Effector memory CD8-positive, alpha-beta T cell (primary cell): ENCODE measurements around the gene ANO1.

ENCODE experiments used
- ATAC-seq: fragments of 150-1000 bp; cut with Tn5 transposase; replicated peaks from 2 replicates; pipeline ENCODE4 v1.10.0; 2021; ENCODE audit warnings: mild to moderate bottlenecking, moderate library complexity
- DNase-seq, 3 experiments: peaks; one replicate each; pipeline ENCODE4 v3.0.0; 2021
- H3K27ac Mint-ChIP-seq, 2 donors: one replicate each; pipeline ENCODE4 v1.8.0; 2022; ENCODE audit warnings: mild to moderate bottlenecking in 2 of 2, mixed read lengths in 2 of 2, moderate library complexity in 2 of 2
- H3K27me3 Mint-ChIP-seq, 2 donors: one replicate each; pipeline ENCODE4 v1.8.0; 2022; ENCODE audit warnings: mixed read lengths in 2 of 2
- H3K36me3 Mint-ChIP-seq: one replicate; pipeline ENCODE4 v1.8.0; 2022; ENCODE audit warnings: mild to moderate bottlenecking, moderate library complexity, mixed read lengths; ENCODE audit not compliant: insufficient read depth
- H3K4me1 Mint-ChIP-seq, 2 donors: one replicate each; pipeline ENCODE4 v1.8.0; 2022; ENCODE audit warnings: low read depth in 2 of 2, mixed read lengths in 2 of 2
- H3K4me3 Mint-ChIP-seq, 2 donors: one replicate each; pipeline ENCODE4 v1.8.0; 2022; ENCODE audit warnings: mild to moderate bottlenecking in 2 of 2, mixed read lengths in 2 of 2, moderate library complexity in 2 of 2
- H3K9me3 Mint-ChIP-seq, 2 donors: one replicate each; pipeline ENCODE4 v1.8.0; 2022; ENCODE audit warnings: mixed read lengths in 2 of 2

ANO1 gene

GRCh38 chr11:70138403-70138802, 60.3 kb downstream of the ANO1 start:
- no peak for ATAC-seq
- peaks cover 40 to 67% of the 10 kb centered on the region in 2 donors for H3K27me3 Mint-ChIP-seq
- H3K27ac Mint-ChIP-seq: no peak overlapping the region
- H3K36me3 Mint-ChIP-seq: peaks cover 3% of the 10 kb centered on the region
- H3K4me3 Mint-ChIP-seq: no peak overlapping the region
- no peak for DNase-seq
- no peaks in the 10 kb centered on the region for H3K9me3 Mint-ChIP-seq
- H3K4me1 Mint-ChIP-seq: no peaks in the 10 kb centered on the region

GRCh38 chr11:70139785-70140410, 61.8 kb downstream of the ANO1 start:
- H3K27ac Mint-ChIP-seq: no peak overlapping the region
- ATAC-seq: no peak

GRCh38 chr11:70140711-70141485, 62.8 kb downstream of the ANO1 start:
- H3K27me3 Mint-ChIP-seq: peaks cover 49 to 68% of the 10 kb centered on the region in 2 donors
- H3K27ac Mint-ChIP-seq: no peak overlapping the region
- DNase-seq: no peak
- H3K4me3 Mint-ChIP-seq: no peak overlapping the region
- peaks cover 3% of the 10 kb centered on the region for H3K36me3 Mint-ChIP-seq
- H3K4me1 Mint-ChIP-seq: no peaks in the 10 kb centered on the region
- no peaks in the 10 kb centered on the region for H3K9me3 Mint-ChIP-seq
- no peak for ATAC-seq

More at GRCh38 chr11:70139785-70140410, 61.8 kb downstream of the ANO1 start:
- Mint-ChIP-seq H3K27me3 (peaks cover 48 to 70% of the 10 kb centered on the region in 2 donors), H3K36me3 (peaks cover 3% of the 10 kb centered on the region), H3K4me3 (no peak overlapping the region), H3K9me3 (no peaks in the 10 kb centered on the region), H3K4me1 (no peaks in the 10 kb centered on the region)
- DNase-seq: no peak

GRCh38 chr11:70141486-70142220, 63.5 kb downstream of the ANO1 start:
- Mint-ChIP-seq H3K27me3 (peaks cover 54 to 75% of the 10 kb centered on the region in 2 donors), H3K4me1 (no peaks in the 10 kb centered on the region), H3K4me3 (no peak overlapping the region), H3K36me3 (peaks cover 3% of the 10 kb centered on the region), H3K27ac (no peak overlapping the region), H3K9me3 (no peaks in the 10 kb centered on the region)
- DNase-seq (no peak), ATAC-seq (no peak)

- no peak for ATAC-seq
- Mint-ChIP-seq H3K9me3 (no peaks in the 10 kb centered on the region), H3K4me1 (no peaks in the 10 kb centered on the region), H3K4me3 (no peak overlapping the region), H3K27me3 (peaks cover 60 to 82% of the 10 kb centered on the region in 2 donors), H3K27ac (no peak overlapping the region), H3K36me3 (peaks cover 3% of the 10 kb centered on the region)
- no peak for DNase-seq
Observed at GRCh38 chr11:70142221-70142875, 64.2 kb downstream of the ANO1 start.

- H3K27me3 Mint-ChIP-seq: peaks cover 69 to 96% of the 10 kb centered on the region in 2 donors
- DNase-seq: no peak
- H3K4me3 Mint-ChIP-seq: no peak overlapping the region
- H3K9me3 Mint-ChIP-seq: no peaks in the 10 kb centered on the region
- no peak for ATAC-seq
- H3K4me1 Mint-ChIP-seq: no peaks in the 10 kb centered on the region
- H3K36me3 Mint-ChIP-seq: peaks cover 3% of the 10 kb centered on the region
- H3K27ac Mint-ChIP-seq: no peak overlapping the region
Observed at GRCh38 chr11:70144262-70144661, 66.1 kb downstream of the ANO1 start.

- H3K36me3 Mint-ChIP-seq: peaks cover 3% of the 10 kb centered on the region
Observed at GRCh38 chr11:70145071-70145470, 67.0 kb downstream of the ANO1 start.

GRCh38 chr11:70145841-70146240, 67.7 kb downstream of the ANO1 start:
- H3K36me3 Mint-ChIP-seq: peaks cover 3% of the 10 kb centered on the region
- H3K4me1 Mint-ChIP-seq: no peaks in the 10 kb centered on the region
- H3K4me3 Mint-ChIP-seq: no peak overlapping the region
- ATAC-seq (no peak), DNase-seq (no peak)
- no peaks in the 10 kb centered on the region for H3K9me3 Mint-ChIP-seq
- no peak overlapping the region for H3K27ac Mint-ChIP-seq
- peaks cover 58 to 94% of the 10 kb centered on the region in 2 donors for H3K27me3 Mint-ChIP-seq

More at GRCh38 chr11:70145071-70145470, 67.0 kb downstream of the ANO1 start:
- no peaks in the 10 kb centered on the region for H3K9me3 Mint-ChIP-seq
- ATAC-seq (no peak), DNase-seq (no peak)
- H3K27ac Mint-ChIP-seq: no peak overlapping the region
- H3K27me3 Mint-ChIP-seq: peaks cover 65 to 94% of the 10 kb centered on the region in 2 donors
- no peaks in the 10 kb centered on the region for H3K4me1 Mint-ChIP-seq
- no peak overlapping the region for H3K4me3 Mint-ChIP-seq

- peaks cover 53 to 94% of the 10 kb centered on the region in 2 donors for H3K27me3 Mint-ChIP-seq
- no peaks in the 10 kb centered on the region for H3K9me3 Mint-ChIP-seq
- H3K27ac Mint-ChIP-seq: no peak overlapping the region
- H3K36me3 Mint-ChIP-seq: peaks cover 3% of the 10 kb centered on the region
- ATAC-seq (no peak), DNase-seq (no peak)
- no peak overlapping the region for H3K4me3 Mint-ChIP-seq
- H3K4me1 Mint-ChIP-seq: no peaks in the 10 kb centered on the region
Observed at GRCh38 chr11:70146299-70146698, 68.2 kb downstream of the ANO1 start.

GRCh38 chr11:70146895-70147520, 68.9 kb downstream of the ANO1 start:
- no peak for DNase-seq
- no peak for ATAC-seq
- H3K4me3 Mint-ChIP-seq: no peak overlapping the region
- no peaks in the 10 kb centered on the region for H3K9me3 Mint-ChIP-seq
- peaks cover 47 to 90% of the 10 kb centered on the region in 2 donors for H3K27me3 Mint-ChIP-seq
- H3K36me3 Mint-ChIP-seq: no peaks in the 10 kb centered on the region
- H3K4me1 Mint-ChIP-seq: no peaks in the 10 kb centered on the region
- no peak overlapping the region for H3K27ac Mint-ChIP-seq

- Mint-ChIP-seq H3K4me3 (no peak overlapping the region), H3K27ac (no peak overlapping the region), H3K27me3 (peaks cover 41 to 83% of the 10 kb centered on the region in 2 donors), H3K36me3 (no peaks in the 10 kb centered on the region), H3K4me1 (no peaks in the 10 kb centered on the region), H3K9me3 (no peaks in the 10 kb centered on the region)
- ATAC-seq: no peak
- DNase-seq: no peak
Observed at GRCh38 chr11:70147668-70148067, 69.6 kb downstream of the ANO1 start.

GRCh38 chr11:70151671-70152070, 73.6 kb downstream of the ANO1 start:
- DNase-seq: no peak
- H3K9me3 Mint-ChIP-seq: no peaks in the 10 kb centered on the region

More at GRCh38 chr11:70151671-70152070, 73.6 kb downstream of the ANO1 start:
- H3K27ac Mint-ChIP-seq: no peak overlapping the region
- ATAC-seq: no peak
- H3K36me3 Mint-ChIP-seq: no peaks in the 10 kb centered on the region
- no peaks in the 10 kb centered on the region for H3K4me1 Mint-ChIP-seq
- no peak overlapping the region for H3K4me3 Mint-ChIP-seq
- H3K27me3 Mint-ChIP-seq: peaks cover 15 to 65% of the 10 kb centered on the region in 2 donors
